Prostate gland (tissue), 2 donors: ENCODE results near the gene PIK3C3. TPM values are rescaled to one million over a fixed set of nuclear protein-coding genes. Genes with fewer than 3 reads are reported as not detected.

Experiments used
- DNase-seq: peaks from one replicate; pipeline ENCODE4 v3.0.0-alpha.2; 2019; ENCODE audit warnings: low spot score
- H3K27ac ChIP-seq, 2 donors: fragments of 200-600 bp; sonication (generic); 2 replicates each; pipeline ENCODE4 v1.5.1; 2017 to 2019
- H3K27me3 ChIP-seq: fragments of 200-600 bp; sonication (generic); replicated peaks from 2 replicates; pipeline ENCODE4 v1.5.1; 2019; ENCODE audit not compliant: insufficient read depth
- H3K36me3 ChIP-seq, 2 donors: fragments of 200-600 bp; sonication (generic); 1 replicate in 1 of 2; 2 replicates in 1 of 2; pipeline versions ENCODE4 v1.5.1 to v1.8.1; 2017 to 2019
- H3K4me1 ChIP-seq: fragments of 200-600 bp; sonication (generic); replicated peaks from 2 replicates; pipeline ENCODE4 v1.5.1; 2019
- H3K4me3 ChIP-seq, 2 donors: fragments of 200-600 bp; sonication (generic); 2 replicates each; pipeline ENCODE4 v1.5.1; 2017 to 2019
- H3K9me3 ChIP-seq: fragments of 200-600 bp; sonication (generic); 2 replicates; pipeline ENCODE4 v1.5.1; 2017
- POLR2A ChIP-seq: fragments of 450-650 bp; IDR thresholded peaks from one replicate; pipeline ENCODE4 v1.6.1; 2016; ENCODE audit warnings: antibody characterized with exemption, mild to moderate bottlenecking
- POLR2AphosphoS5 ChIP-seq: sonication (generic); formaldehyde crosslinking; IDR thresholded peaks from one replicate; pipeline ENCODE4 v1.6.1; 2017; ENCODE audit warnings: antibody characterized with exemption
- WGBS: methylation state at CpG from one replicate; pipeline ENCODE4 v1.1.5; 2018; 5-methylcytosine and 5-hydroxymethylcytosine counted together
- intact Hi-C: fragments of 100-400 bp; cut with DNase I; formaldehyde crosslinking; loops from one replicate; pipeline ENCODE4 v1.14.2; 2022
- total RNA-seq, 2 donors: library from RNA; depleted of rRNA; stranded (reverse); fragments of >200 nt; gene quantifications; one replicate each; pipeline ENCODE4 v1.1.0, GENCODE V29; 2016
- TF ChIP-seq, protein P1 (sequence below), 4 experiments: fragments of 200-600 bp in 2 of 4; fragments of 450-650 bp in 2 of 4; sonication (generic) in 2 of 4; IDR thresholded peaks; 1 replicate in 3 of 4; 2 replicates in 1 of 4; pipeline ENCODE4 v1.5.1; 2016 to 2019; ENCODE audit warnings: antibody characterized with exemption in 4 of 4, mild to moderate bottlenecking in 2 of 4, moderate library complexity in 2 of 4

PIK3C3 gene
- total RNA-seq, 2 donors from 2014 or later = 42.8 to 48.1 TPM

GRCh38 chr18:41992703-41993102, 37.7 kb downstream of the PIK3C3 start:
- no peak for DNase-seq
- intact Hi-C loops = no loop called here
- WGBS = 90% methylated on average over 4 of the region's 4 CpGs
- H3K4me1 ChIP-seq = no peaks in the 10 kb centered on the region
- no peak for TF ChIP-seq POLR2A
- TF ChIP-seq, protein P1, sequence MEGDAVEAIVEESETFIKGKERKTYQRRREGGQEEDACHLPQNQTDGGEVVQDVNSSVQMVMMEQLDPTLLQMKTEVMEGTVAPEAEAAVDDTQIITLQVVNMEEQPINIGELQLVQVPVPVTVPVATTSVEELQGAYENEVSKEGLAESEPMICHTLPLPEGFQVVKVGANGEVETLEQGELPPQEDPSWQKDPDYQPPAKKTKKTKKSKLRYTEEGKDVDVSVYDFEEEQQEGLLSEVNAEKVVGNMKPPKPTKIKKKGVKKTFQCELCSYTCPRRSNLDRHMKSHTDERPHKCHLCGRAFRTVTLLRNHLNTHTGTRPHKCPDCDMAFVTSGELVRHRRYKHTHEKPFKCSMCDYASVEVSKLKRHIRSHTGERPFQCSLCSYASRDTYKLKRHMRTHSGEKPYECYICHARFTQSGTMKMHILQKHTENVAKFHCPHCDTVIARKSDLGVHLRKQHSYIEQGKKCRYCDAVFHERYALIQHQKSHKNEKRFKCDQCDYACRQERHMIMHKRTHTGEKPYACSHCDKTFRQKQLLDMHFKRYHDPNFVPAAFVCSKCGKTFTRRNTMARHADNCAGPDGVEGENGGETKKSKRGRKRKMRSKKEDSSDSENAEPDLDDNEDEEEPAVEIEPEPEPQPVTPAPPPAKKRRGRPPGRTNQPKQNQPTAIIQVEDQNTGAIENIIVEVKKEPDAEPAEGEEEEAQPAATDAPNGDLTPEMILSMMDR (IDR thresholded peaks at IDR 0.05) = no peak
- no peak for TF ChIP-seq POLR2AphosphoS5
- H3K36me3 ChIP-seq = no peaks in the 10 kb centered on the region
- H3K9me3 ChIP-seq = no peaks in the 10 kb centered on the region
- no peaks in the 10 kb centered on the region for H3K27me3 ChIP-seq
- no peak overlapping the region for H3K4me3 ChIP-seq
- H3K27ac ChIP-seq = no peak overlapping the region

- H3K9me3 ChIP-seq = no peaks in the 10 kb centered on the region
- no peaks in the 10 kb centered on the region for H3K4me1 ChIP-seq
- H3K27ac ChIP-seq = no peak overlapping the region
- intact Hi-C loops = no loop called here
- no peak overlapping the region for H3K4me3 ChIP-seq
- H3K36me3 ChIP-seq = no peaks in the 10 kb centered on the region
- no peaks in the 10 kb centered on the region for H3K27me3 ChIP-seq
- DNase-seq = no peak
- WGBS = 95% methylated on average over 2 of the region's 2 CpGs
- no peak for TF ChIP-seq POLR2AphosphoS5
- no peak for TF ChIP-seq POLR2A
- TF ChIP-seq, protein P1 (IDR thresholded peaks at IDR 0.05) = no peak
These were observed 38.1 kb downstream of the PIK3C3 start for GRCh38 chr18:41993151-41993550.

DNA sequence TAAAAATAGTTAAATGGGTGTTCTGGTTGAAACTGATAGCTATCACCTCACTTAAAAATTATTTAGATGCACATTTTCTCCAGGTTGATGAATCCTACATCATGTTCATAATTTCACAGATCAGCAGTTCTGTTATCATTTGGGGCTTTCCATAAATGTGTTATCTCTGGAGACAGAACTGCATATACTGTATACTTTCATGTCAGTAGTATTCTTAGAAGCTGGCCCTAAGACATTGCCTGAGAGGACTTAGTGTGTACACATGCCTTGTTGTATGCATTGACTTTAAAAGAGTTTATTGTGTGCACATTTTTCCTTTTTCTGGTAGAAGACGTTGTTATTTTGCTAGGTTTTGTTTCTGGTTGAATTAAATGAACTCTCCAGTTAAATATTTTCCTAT, 41.0 kb downstream of the PIK3C3 start:
- intact Hi-C loops = no loop called here
- H3K27ac ChIP-seq = no peak overlapping the region
- H3K9me3 ChIP-seq = no peaks in the 10 kb centered on the region
- H3K4me1 ChIP-seq = no peaks in the 10 kb centered on the region
- DNase-seq = no peak
- H3K27me3 ChIP-seq = no peaks in the 10 kb centered on the region
- no peaks in the 10 kb centered on the region for H3K36me3 ChIP-seq
- TF ChIP-seq, protein P1 (IDR thresholded peaks at IDR 0.05) = no peak
- no peak for TF ChIP-seq POLR2AphosphoS5
- no peak for TF ChIP-seq POLR2A
- H3K4me3 ChIP-seq = no peak overlapping the region
- WGBS = 86% methylated on average over 1 of the region's 1 CpG

GRCh38 chr18:41999751-42000150, 44.7 kb downstream of the PIK3C3 start:
- TF ChIP-seq POLR2AphosphoS5 (no peak), POLR2A (no peak)
- TF ChIP-seq, protein P1 (IDR thresholded peaks at IDR 0.05) = no peak
- Histone ChIP-seq H3K4me1 (no peaks in the 10 kb centered on the region), H3K27me3 (no peaks in the 10 kb centered on the region), H3K27ac (no peak overlapping the region), H3K4me3 (no peak overlapping the region), H3K9me3 (no peaks in the 10 kb centered on the region), H3K36me3 (no peaks in the 10 kb centered on the region)
- 90% methylated on average over 4 of the region's 4 CpGs for WGBS
- intact Hi-C loops = no loop called here
- DNase-seq = no peak

GRCh38 chr18:42001801-42002200, 46.8 kb downstream of the PIK3C3 start:
- WGBS = 79% methylated on average over 3 of the region's 3 CpGs

More at GRCh38 chr18:42001801-42002200, 46.8 kb downstream of the PIK3C3 start:
- no peaks in the 10 kb centered on the region for H3K27me3 ChIP-seq
- H3K4me3 ChIP-seq = no peak overlapping the region
- H3K27ac ChIP-seq = no peak overlapping the region
- no peaks in the 10 kb centered on the region for H3K36me3 ChIP-seq
- H3K9me3 ChIP-seq = no peaks in the 10 kb centered on the region
- TF ChIP-seq, protein P1 (IDR thresholded peaks at IDR 0.05) = no peak
- no peak for TF ChIP-seq POLR2AphosphoS5
- no peak for TF ChIP-seq POLR2A
- DNase-seq = no peak
- no peaks in the 10 kb centered on the region for H3K4me1 ChIP-seq
- intact Hi-C loops = no loop called here
